ENCODE measurements around the gene CFAP65.

CFAP65 gene

GRCh38 chr2:219041252-219041651 is at the start of gene CFAP65:
Gene CFAP65 (minus strand): TSS chr2:219041516. CDS start chr2:219039048, 2,468 bp downstream.
- peaks cover 13% of the 10 kb centered on the region for H3K27me3 ChIP-seq (ENCODE audit: control insufficient read depth, low read length)

DNA sequence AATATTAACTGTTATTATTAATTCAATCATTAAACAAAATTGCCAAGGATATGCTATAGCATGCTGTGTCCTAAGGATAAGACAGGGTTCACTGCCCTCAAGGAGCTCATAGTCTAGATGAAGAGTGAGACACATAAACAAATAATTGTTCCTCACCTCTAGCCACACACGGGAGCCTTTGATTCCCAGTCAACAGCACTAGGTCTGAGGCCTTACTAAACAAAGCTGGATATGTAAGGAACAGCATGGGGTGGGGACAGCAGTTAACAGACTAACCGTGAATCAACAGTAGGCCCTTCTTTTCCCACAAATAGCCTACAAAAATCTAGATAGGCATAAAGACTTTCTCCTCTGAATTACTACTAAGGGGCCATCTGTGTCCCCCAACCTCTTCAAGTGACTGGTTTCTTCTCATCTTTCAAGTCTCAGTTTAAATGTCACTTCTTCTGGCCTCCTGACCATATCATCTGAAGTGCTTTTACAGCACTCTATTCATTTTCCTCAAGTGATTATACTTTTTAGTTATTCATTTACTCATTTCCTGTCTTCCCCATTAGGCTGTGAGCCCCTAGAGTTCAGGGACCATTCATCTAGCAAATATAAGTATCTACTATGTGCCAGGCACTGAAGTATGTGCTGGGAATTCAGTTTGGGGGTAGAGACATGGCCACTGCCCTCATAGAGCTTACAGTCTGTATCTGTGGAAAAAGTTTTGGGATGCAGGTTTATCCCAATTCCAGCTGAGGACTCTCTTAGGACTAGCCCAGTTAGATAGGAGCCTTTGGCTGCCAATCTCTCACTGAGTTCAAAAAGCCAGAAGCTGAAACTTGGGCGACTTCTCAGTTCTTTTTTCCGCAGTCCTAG is 49.4 kb upstream of the CFAP65 start:
- Histone ChIP-seq H3K27ac (ENCODE audit: low read depth, low read length) (no peak overlapping the region), H3K79me2 (ENCODE audit: control insufficient read depth, low read length) (no peaks in the 10 kb centered on the region), H4K20me1 (ENCODE audit: control insufficient read depth, insufficient read depth, low read depth, low read length) (no peaks in the 10 kb centered on the region)

More at GRCh38 chr2:219041252-219041651, at the start of gene CFAP65:
- no peaks in the 10 kb centered on the region for H3F3A ChIP-seq (ENCODE audit: control insufficient read depth, insufficient read depth)
- no peak for TF ChIP-seq EZH2phosphoT487 (IDR thresholded peaks at IDR 0.05; ENCODE audit: borderline replicate concordance, low read length)
- TF ChIP-seq, protein P1, sequence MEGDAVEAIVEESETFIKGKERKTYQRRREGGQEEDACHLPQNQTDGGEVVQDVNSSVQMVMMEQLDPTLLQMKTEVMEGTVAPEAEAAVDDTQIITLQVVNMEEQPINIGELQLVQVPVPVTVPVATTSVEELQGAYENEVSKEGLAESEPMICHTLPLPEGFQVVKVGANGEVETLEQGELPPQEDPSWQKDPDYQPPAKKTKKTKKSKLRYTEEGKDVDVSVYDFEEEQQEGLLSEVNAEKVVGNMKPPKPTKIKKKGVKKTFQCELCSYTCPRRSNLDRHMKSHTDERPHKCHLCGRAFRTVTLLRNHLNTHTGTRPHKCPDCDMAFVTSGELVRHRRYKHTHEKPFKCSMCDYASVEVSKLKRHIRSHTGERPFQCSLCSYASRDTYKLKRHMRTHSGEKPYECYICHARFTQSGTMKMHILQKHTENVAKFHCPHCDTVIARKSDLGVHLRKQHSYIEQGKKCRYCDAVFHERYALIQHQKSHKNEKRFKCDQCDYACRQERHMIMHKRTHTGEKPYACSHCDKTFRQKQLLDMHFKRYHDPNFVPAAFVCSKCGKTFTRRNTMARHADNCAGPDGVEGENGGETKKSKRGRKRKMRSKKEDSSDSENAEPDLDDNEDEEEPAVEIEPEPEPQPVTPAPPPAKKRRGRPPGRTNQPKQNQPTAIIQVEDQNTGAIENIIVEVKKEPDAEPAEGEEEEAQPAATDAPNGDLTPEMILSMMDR (IDR thresholded peaks at IDR 0.05; ENCODE audit: low read depth, low read length, poor library complexity, severe bottlenecking), result no peak
- no peak within 1 kb of the TSS for H3K4me2 ChIP-seq (ENCODE audit: low read length)
- H3K4me1 ChIP-seq (ENCODE audit: control insufficient read depth, low read length), result no peaks in the 10 kb centered on the region
- H3K4me3 ChIP-seq (ENCODE audit: low read length), result no peak within 1 kb of the TSS
- H3K36me3 ChIP-seq (ENCODE audit: control insufficient read depth, low read length), result no peaks in the 10 kb centered on the region
- H3K27ac ChIP-seq (ENCODE audit: low read depth, low read length), result no peak within 1 kb of the TSS
- H3K79me2 ChIP-seq (ENCODE audit: control insufficient read depth, low read length), result no peaks in the 10 kb centered on the region
- H4K20me1 ChIP-seq (ENCODE audit: control insufficient read depth, insufficient read depth, low read depth, low read length), result 0 out of 2 replicates have a peak, but pooled peaks cover 5% of the 10 kb centered on the region
- no peaks in the 10 kb centered on the region for H3K9me2 ChIP-seq (replicated peaks; ENCODE audit: control insufficient read depth, low read length)
- no peaks in the 10 kb centered on the region for H3K9me3 ChIP-seq (ENCODE audit: control insufficient read depth, insufficient read depth, low read length)

DNA sequence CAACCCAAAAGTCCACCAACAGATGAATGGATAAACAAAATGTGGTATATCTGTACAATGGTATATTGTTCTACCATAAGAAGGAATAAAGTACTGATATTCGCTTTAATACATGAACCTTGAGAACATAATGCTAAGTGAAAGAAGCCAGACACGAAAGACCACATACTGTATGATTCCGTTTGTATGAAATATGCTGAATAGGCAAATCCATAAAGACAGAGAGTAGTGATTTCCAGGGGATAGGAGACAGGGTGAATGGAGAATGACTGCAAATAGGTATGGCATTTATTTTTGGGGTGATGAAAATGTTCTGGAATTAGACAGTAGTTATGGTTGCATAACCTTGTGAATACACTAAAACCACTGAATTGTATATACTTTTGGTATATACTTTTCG is 48.0 kb upstream of the CFAP65 start:
- Histone ChIP-seq H3K27ac (ENCODE audit: low read depth, low read length) (no peak overlapping the region), H3K9me2 (replicated peaks; ENCODE audit: control insufficient read depth, low read length) (no peaks in the 10 kb centered on the region), H3K4me2 (ENCODE audit: low read length) (no peak overlapping the region), H3K4me1 (ENCODE audit: control insufficient read depth, low read length) (no peaks in the 10 kb centered on the region), H3K4me3 (ENCODE audit: low read length) (no peak overlapping the region), H3K27me3 (ENCODE audit: control insufficient read depth, low read length) (no peaks in the 10 kb centered on the region), H3K9me3 (ENCODE audit: control insufficient read depth, insufficient read depth, low read length) (no peaks in the 10 kb centered on the region), H3F3A (ENCODE audit: control insufficient read depth, insufficient read depth) (no peaks in the 10 kb centered on the region), H3K79me2 (ENCODE audit: control insufficient read depth, low read length) (no peaks in the 10 kb centered on the region), H4K20me1 (ENCODE audit: control insufficient read depth, insufficient read depth, low read depth, low read length) (no peaks in the 10 kb centered on the region), H3K36me3 (ENCODE audit: control insufficient read depth, low read length) (no peaks in the 10 kb centered on the region)
- TF ChIP-seq EZH2phosphoT487 (IDR thresholded peaks at IDR 0.05; ENCODE audit: borderline replicate concordance, low read length), result no peak
- TF ChIP-seq, protein P1 (IDR thresholded peaks at IDR 0.05; ENCODE audit: low read depth, low read length, poor library complexity, severe bottlenecking), result no peak

More for the DNA sequence above, 49.4 kb upstream of the CFAP65 start:
- Histone ChIP-seq H3K9me3 (ENCODE audit: control insufficient read depth, insufficient read depth, low read length) (no peaks in the 10 kb centered on the region), H3K36me3 (ENCODE audit: control insufficient read depth, low read length) (no peaks in the 10 kb centered on the region), H3F3A (ENCODE audit: control insufficient read depth, insufficient read depth) (no peaks in the 10 kb centered on the region), H3K27me3 (ENCODE audit: control insufficient read depth, low read length) (no peaks in the 10 kb centered on the region), H3K4me2 (ENCODE audit: low read length) (no peak overlapping the region), H3K4me1 (ENCODE audit: control insufficient read depth, low read length) (no peaks in the 10 kb centered on the region), H3K9me2 (replicated peaks; ENCODE audit: control insufficient read depth, low read length) (no peaks in the 10 kb centered on the region), H3K4me3 (ENCODE audit: low read length) (no peak overlapping the region)
- TF ChIP-seq, protein P1 (IDR thresholded peaks at IDR 0.05; ENCODE audit: low read depth, low read length, poor library complexity, severe bottlenecking), result no peak
- TF ChIP-seq EZH2phosphoT487 (IDR thresholded peaks at IDR 0.05; ENCODE audit: borderline replicate concordance, low read length), result no peak
